ENCODE data around the gene CD200R1L.
A peak's percentile ranks its signal among the peaks of the same experiment; 100 is the strongest.

CD200R1L gene

GRCh38 chr3:112786002-112786590 is 60.6 kb downstream of the CD200R1L start:
- no peak for DNase-seq

- DNase-seq = no peak
Observed at GRCh38 chr3:112785321-112786001, 61.2 kb downstream of the CD200R1L start.

GRCh38 chr3:112782491-112782890 is 64.2 kb downstream of the CD200R1L start:
- DNase-seq = no peak

GRCh38 chr3:112781599-112781998 is 65.1 kb downstream of the CD200R1L start:
- no peak for DNase-seq

- DNase-seq = no peak
Observed at GRCh38 chr3:112779558-112780480, 66.8 kb downstream of the CD200R1L start.

GRCh38 chr3:112779011-112779410 is 67.7 kb downstream of the CD200R1L start:
- DNase-seq = no peak

GRCh38 chr3:112778353-112778948 is 68.2 kb downstream of the CD200R1L start:
- no peak for DNase-seq

GRCh38 chr3:112777811-112778210 is 68.9 kb downstream of the CD200R1L start:
- DNase-seq = no peak

- DNase-seq = no peak
Observed at GRCh38 chr3:112776836-112777235, 69.8 kb downstream of the CD200R1L start.

GRCh38 chr3:112776000-112776399 is 70.7 kb downstream of the CD200R1L start:
- DNase-seq = no peak

GRCh38 chr3:112775011-112775742 is 71.5 kb downstream of the CD200R1L start:
- DNase-seq = no peak

GRCh38 chr3:112774293-112774926 is 72.3 kb downstream of the CD200R1L start:
- no peak for DNase-seq

GRCh38 chr3:112773864-112774263 is 72.8 kb downstream of the CD200R1L start:
- peak; percentile 74 for DNase-seq

- DNase-seq = no peak
Observed at GRCh38 chr3:112770951-112771350, 75.7 kb downstream of the CD200R1L start.

GRCh38 chr3:112770032-112770626 is 76.5 kb downstream of the CD200R1L start:
- DNase-seq = peak; percentile 76

GRCh38 chr3:112769286-112769978 is 77.2 kb downstream of the CD200R1L start:
- DNase-seq = no peak

GRCh38 chr3:112767777-112768176 is 78.9 kb downstream of the CD200R1L start:
- no peak for DNase-seq

GRCh38 chr3:112767177-112767576 is 79.5 kb downstream of the CD200R1L start:
- DNase-seq = no peak
